ENCODE measurements around the gene LETM1. TPM values are rescaled to one million over a fixed set of nuclear protein-coding genes. Genes with fewer than 3 reads are reported as not detected.
A peak's percentile ranks its signal among the peaks of the same experiment; 100 is the strongest.

Gene LETM1
- total RNA-seq, 1 experiment from 2014 or later = 48.9 TPM

- no peak for DNase-seq (ENCODE audit: low read depth)
Observed at GRCh38 chr4:1826531-1827350, 29.2 kb downstream of the LETM1 start.

GRCh38 chr4:1825326-1825725 is 30.6 kb downstream of the LETM1 start:
- DNase-seq (ENCODE audit: low read depth) = no peak

GRCh38 chr4:1824746-1825145 is 31.2 kb downstream of the LETM1 start:
- no peak for DNase-seq (ENCODE audit: low read depth)

- DNase-seq (ENCODE audit: low read depth) = no peak
Observed at GRCh38 chr4:1823545-1823932, 32.4 kb downstream of the LETM1 start.

- no peak for DNase-seq (ENCODE audit: low read depth)
Observed at GRCh38 chr4:1822568-1823544, 33.1 kb downstream of the LETM1 start.

GRCh38 chr4:1821679-1822567 is 34.0 kb downstream of the LETM1 start:
- no peak for DNase-seq (ENCODE audit: low read depth)

- no peak for DNase-seq (ENCODE audit: low read depth)
Observed at GRCh38 chr4:1819816-1820215, 36.1 kb downstream of the LETM1 start.

GRCh38 chr4:1819284-1819683 is 36.7 kb downstream of the LETM1 start:
- no peak for DNase-seq (ENCODE audit: low read depth)

GRCh38 chr4:1815997-1816860 is 39.7 kb downstream of the LETM1 start:
- DNase-seq (ENCODE audit: low read depth) = no peak

GRCh38 chr4:1815096-1815996 is 40.6 kb downstream of the LETM1 start:
- no peak for DNase-seq (ENCODE audit: low read depth)

GRCh38 chr4:1814453-1814852 is 41.5 kb downstream of the LETM1 start:
- no peak for DNase-seq (ENCODE audit: low read depth)

GRCh38 chr4:1813915-1814314 is 42.0 kb downstream of the LETM1 start:
- DNase-seq (ENCODE audit: low read depth) = no peak

- no peak for DNase-seq (ENCODE audit: low read depth)
Observed at GRCh38 chr4:1813231-1813630, 42.7 kb downstream of the LETM1 start.

GRCh38 chr4:1812720-1813119 is 43.2 kb downstream of the LETM1 start:
- DNase-seq (ENCODE audit: low read depth) = no peak

- DNase-seq (ENCODE audit: low read depth) = no peak
Observed at GRCh38 chr4:1810765-1811164, 45.2 kb downstream of the LETM1 start.

GRCh38 chr4:1809754-1810502 is 46.0 kb downstream of the LETM1 start:
- DNase-seq (ENCODE audit: low read depth) = peak; percentile 82

- no peak for DNase-seq (ENCODE audit: low read depth)
Observed at GRCh38 chr4:1808851-1809753, 46.9 kb downstream of the LETM1 start.

- DNase-seq (ENCODE audit: low read depth) = no peak
Observed at GRCh38 chr4:1808396-1808795, 47.6 kb downstream of the LETM1 start.

All from Daoy (cell line).